ENCODE data around the gene TMEM244. TPM values are rescaled to one million over a fixed set of nuclear protein-coding genes. Genes with fewer than 3 reads are reported as not detected.

TMEM244 gene
- total RNA-seq, 2 donors from 2014 or later: not detected

DNA sequence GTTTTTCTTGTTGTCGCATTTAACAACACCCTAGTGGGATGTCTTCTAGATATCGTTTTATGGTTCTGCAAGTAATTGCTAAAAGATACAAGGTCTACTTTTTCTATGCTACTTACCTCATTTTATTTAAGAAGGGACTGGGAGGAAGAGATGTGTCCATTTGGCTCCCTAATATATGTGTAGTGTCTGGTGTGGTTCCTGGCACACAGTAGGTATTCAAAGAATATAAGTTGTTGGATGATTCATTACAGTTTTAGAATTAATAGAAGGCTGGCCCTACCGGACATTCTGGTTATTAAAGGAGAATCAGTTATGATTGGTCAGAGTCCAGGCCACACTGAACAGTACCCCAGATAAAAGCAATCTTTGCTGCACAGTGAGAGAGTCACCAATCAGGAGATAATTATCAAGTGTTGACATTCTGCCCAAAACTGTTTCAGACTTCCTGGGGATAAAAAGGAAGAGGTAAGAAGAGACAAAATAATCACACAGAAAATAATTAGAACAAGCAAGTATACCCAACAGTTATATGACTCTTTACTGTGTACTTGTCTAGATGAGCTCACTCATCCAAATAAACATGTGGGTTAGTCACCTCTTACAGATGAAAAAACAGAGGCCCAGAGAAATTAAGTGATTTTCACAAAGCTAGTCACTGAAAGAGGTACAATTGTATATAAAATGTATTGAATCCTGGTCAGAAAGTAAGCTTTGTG lies 7.0 kb downstream of the TMEM244 start:
- Histone ChIP-seq H3K9me3 (peaks cover 0 to 8% of the 10 kb centered on the region in 2 donors), H3K27me3 (no peaks in the 10 kb centered on the region), H3K4me3 (no peak overlapping the region), H3K36me3 (no peaks in the 10 kb centered on the region), H3K27ac (no peak overlapping the region), H3K4me1 (no peaks in the 10 kb centered on the region)
- no peak for TF ChIP-seq CTCF (IDR thresholded peaks at IDR 0.05)
- DNase-seq (ENCODE audit: low spot score): no peak

DNA sequence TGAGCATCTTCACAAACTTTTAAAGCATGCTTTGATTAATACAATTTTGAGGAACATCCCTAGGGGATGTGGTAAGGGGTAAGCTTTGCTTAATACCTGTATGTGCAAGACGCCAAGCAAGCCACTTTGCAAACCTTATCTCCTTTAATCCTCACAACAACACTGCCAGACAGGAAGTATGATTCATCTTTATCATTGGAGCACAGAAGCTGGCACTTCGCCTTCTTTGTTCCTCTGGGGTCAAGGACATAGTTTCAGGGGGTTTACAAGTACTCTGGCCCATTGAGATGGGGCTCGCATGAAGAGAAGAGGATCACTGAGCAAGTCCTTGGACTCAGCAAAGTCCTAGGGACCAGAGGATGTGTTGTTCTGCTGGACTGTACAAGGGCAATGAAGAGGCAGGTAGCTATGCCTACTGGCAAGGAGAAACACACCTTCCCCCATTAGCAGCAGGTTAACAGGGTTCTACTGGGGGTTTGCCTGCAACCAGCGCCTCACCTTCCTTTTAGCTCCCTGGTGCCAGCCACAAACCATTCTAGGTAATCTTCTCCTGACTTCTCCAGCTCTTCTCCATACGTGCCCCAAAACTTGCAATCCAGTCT lies 8.8 kb downstream of the TMEM244 start:
- Histone ChIP-seq H3K36me3 (no peaks in the 10 kb centered on the region), H3K4me1 (no peaks in the 10 kb centered on the region), H3K27ac (no peak overlapping the region), H3K27me3 (no peaks in the 10 kb centered on the region), H3K4me3 (no peak overlapping the region), H3K9me3 (peaks cover 0 to 8% of the 10 kb centered on the region in 2 donors)
- no peak for TF ChIP-seq CTCF (IDR thresholded peaks at IDR 0.05)
- no peak for DNase-seq (ENCODE audit: low spot score)

DNA sequence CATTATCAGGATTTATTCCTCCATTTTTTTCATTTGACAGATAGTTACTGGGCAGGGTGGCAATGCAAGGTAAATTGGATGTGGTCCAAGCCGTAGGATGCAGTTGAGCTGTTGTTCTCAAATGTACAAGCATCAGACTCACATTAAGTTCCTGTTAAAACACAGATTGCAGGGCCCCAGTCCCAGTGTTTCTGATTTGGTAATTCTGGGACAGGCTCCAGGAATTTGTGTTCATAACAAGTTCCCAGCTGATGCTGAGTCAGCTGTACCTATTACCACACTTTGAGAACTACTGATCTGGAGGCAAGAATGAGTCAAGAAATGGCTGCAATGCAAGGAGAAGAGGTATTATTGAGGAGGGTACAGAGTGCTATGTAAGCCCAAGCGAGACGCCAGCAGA lies 11.7 kb downstream of the TMEM244 start:
- Histone ChIP-seq H3K4me1 (no peaks in the 10 kb centered on the region), H3K4me3 (no peak overlapping the region), H3K27me3 (no peaks in the 10 kb centered on the region), H3K27ac (no peak overlapping the region), H3K36me3 (no peaks in the 10 kb centered on the region), H3K9me3 (no peaks in the 10 kb centered on the region)
- DNase-seq (ENCODE audit: low spot score): no peak
- no peak for TF ChIP-seq CTCF (IDR thresholded peaks at IDR 0.05)

GRCh38 chr6:129846761-129847160 lies 14.4 kb downstream of the TMEM244 start:
- H3K4me3 ChIP-seq: no peak overlapping the region
- H3K27ac ChIP-seq: no peak overlapping the region
- no peak for DNase-seq (ENCODE audit: low spot score)
- H3K27me3 ChIP-seq: no peaks in the 10 kb centered on the region
- H3K9me3 ChIP-seq: no peaks in the 10 kb centered on the region
- H3K36me3 ChIP-seq: no peaks in the 10 kb centered on the region
- H3K4me1 ChIP-seq: no peaks in the 10 kb centered on the region
- no peak for TF ChIP-seq CTCF (IDR thresholded peaks at IDR 0.05)

- Histone ChIP-seq H3K27ac (no peak overlapping the region), H3K36me3 (no peaks in the 10 kb centered on the region), H3K9me3 (no peaks in the 10 kb centered on the region), H3K4me1 (no peaks in the 10 kb centered on the region), H3K4me3 (no peak overlapping the region), H3K27me3 (no peaks in the 10 kb centered on the region)
- no peak for TF ChIP-seq CTCF (IDR thresholded peaks at IDR 0.05)
- DNase-seq (ENCODE audit: low spot score): no peak
These were observed 15.4 kb downstream of the TMEM244 start for GRCh38 chr6:129845696-129846095.

Data from right atrium auricular region (tissue), 2 donors.